ENCODE results near the gene CILP2. TPM values are rescaled to one million over a fixed set of nuclear protein-coding genes. Genes with fewer than 3 reads are reported as not detected.

The CILP2 gene
- total and polyA plus RNA-seq, 2 of the 8 experiments (the other 6 are each of a cell fraction or from before 2014, with no cell fraction given): 4.4 to 5.8 TPM

GRCh38 chr19:19505669-19506326, 32.3 kb upstream of the CILP2 start:
- no peak overlapping the region for H2BK20ac ChIP-seq (ENCODE audit: low read length)
- ChIA-PET POLR2A (ENCODE audit: partially characterized antibody) (interaction anchor here (0.6 kb wide), 1 partner anchor 42 kb away, joined by 3 read pairs; no protein-coding TSS in a partner anchor), CTCF (ENCODE audit: partially characterized antibody) (interaction anchor here (1.6 to 3.2 kb wide), 2 partner anchors 15 kb away, joined by 6 to 22 read pairs; no protein-coding TSS in a partner anchor)
- peaks cover 21 to 56% (median 37%) of the 10 kb centered on the region in 4 experiments for H3K36me3 ChIP-seq (ENCODE audit: control insufficient read depth in 2 of 4, insufficient read depth in 4 of 4, low read length in 3 of 4)
- peaks cover 0 to 4% of the 10 kb centered on the region in 2 experiments for H4K20me1 ChIP-seq (replicated peaks in 1 of 2; ENCODE audit: control insufficient read depth in 1 of 2, insufficient read depth in 2 of 2, low read length in 2 of 2)
- H2BK15ac ChIP-seq (ENCODE audit: low read length): no peak overlapping the region
- no peak for DNase-seq (ENCODE audit: low read depth in 1 of 2, low spot score in 2 of 2)
- no peak overlapping the region for H4K5ac ChIP-seq (ENCODE audit: insufficient read length, low read depth, low read length)
- no peak overlapping the region for H3K14ac ChIP-seq (ENCODE audit: insufficient read length)
- H2BK12ac ChIP-seq (ENCODE audit: low read depth, low read length): no peak overlapping the region
- H4K8ac ChIP-seq (ENCODE audit: extremely low read depth, insufficient read depth, low read length): no peak overlapping the region
- H3K27me3 ChIP-seq (replicated peaks in 1 of 4; ENCODE audit: control insufficient read depth in 3 of 4, extremely low read depth in 1 of 4, insufficient read depth in 3 of 4, low read length in 3 of 4): no peaks in the 10 kb centered on the region
- H3K23ac ChIP-seq (ENCODE audit: insufficient read length): no peak overlapping the region
- H3K79me2 ChIP-seq (ENCODE audit: control insufficient read depth in 1 of 2, insufficient read depth in 2 of 2, low read length in 2 of 2): no peaks in the 10 kb centered on the region
- H3K18ac ChIP-seq (ENCODE audit: extremely low read depth, low read length): no peak overlapping the region
- no peak overlapping the region for H3K4me2 ChIP-seq (ENCODE audit: insufficient read depth in 1 of 2, low read depth in 2 of 2, low read length in 2 of 2)
- no peaks in the 10 kb centered on the region for H3K4me1 ChIP-seq (replicated peaks in 1 of 4; ENCODE audit: control insufficient read depth in 3 of 4, insufficient read depth in 4 of 4, low read length in 3 of 4)
- H3K9ac ChIP-seq (replicated peaks in 1 of 4; ENCODE audit: extremely low read depth in 1 of 4, low read depth in 3 of 4, low read length in 3 of 4): no peak overlapping the region
- no peak for FAIRE-seq
- peaks cover 2% of the 10 kb centered on the region; the same call in 1 of the 2 replicates for H3K23me2 ChIP-seq (ENCODE audit: low read depth, low read length)
- H2BK5ac ChIP-seq (ENCODE audit: low read depth, low read length): no peak overlapping the region
- no peak overlapping the region for H3K27ac ChIP-seq (ENCODE audit: low read depth, low read length)
- H3K79me1 ChIP-seq (ENCODE audit: low read depth, low read length): peaks cover 4% of the 10 kb centered on the region
- H4K91ac ChIP-seq (replicated peaks; ENCODE audit: insufficient read length, low read length): no peak overlapping the region
- WGBS, 2 experiments (ENCODE audit: extremely low coverage in 1 of 2, insufficient coverage in 1 of 2, insufficient read length in 1 of 2, insufficient replicate concordance in 2 of 2, low coverage in 1 of 2, low lambda C conversion rate in 2 of 2, missing lambda C conversion rate in 1 of 2): 94% methylated on average over 27 of the region's 27 CpGs; no CpG with 5 or more reads in 1 of the 2 experiments
- no peak overlapping the region for H2AK5ac ChIP-seq (ENCODE audit: low read depth, low read length)
- no peak overlapping the region for H3K56ac ChIP-seq (replicated peaks; ENCODE audit: insufficient read length, low read depth, low read length)
- H3K4ac ChIP-seq (replicated peaks; ENCODE audit: insufficient read length, low read depth, low read length): no peak overlapping the region
- H3K9me3 ChIP-seq (ENCODE audit: insufficient read depth in 2 of 2, low read depth in 1 of 2, low read length in 1 of 2): no peaks in the 10 kb centered on the region
- no peak overlapping the region for H3K4me3 ChIP-seq (ENCODE audit: extremely low read depth in 1 of 4, insufficient read depth in 2 of 4, low read depth in 3 of 4, low read length in 4 of 4)
- no peak overlapping the region for H2BK120ac ChIP-seq (replicated peaks; ENCODE audit: low read depth, low read length)
- no peak overlapping the region for H2AFZ ChIP-seq (ENCODE audit: low read length)
- TF ChIP-seq NANOG (IDR thresholded peaks at IDR 0.05; ENCODE audit: insufficient read depth, low read depth, low read length, poor library complexity, severe bottlenecking) (no peak), ATF2 (IDR thresholded peaks at IDR 0.05; ENCODE audit: low read length) (no peak), SP4 (IDR thresholded peaks at IDR 0.05; ENCODE audit: low read length) (no peak), TCF12 (IDR thresholded peaks at IDR 0.05; ENCODE audit: low read depth, low read length) (no peak), SRF (IDR thresholded peaks at IDR 0.05; ENCODE audit: low read depth, low read length) (no peak), EP300 (IDR thresholded peaks at IDR 0.05; ENCODE audit: borderline replicate concordance in 1 of 2, low read depth in 2 of 2, low read length in 2 of 2) (no peak), KDM5A (IDR thresholded peaks at IDR 0.05; ENCODE audit: low read length) (no peak), HDAC6 (IDR thresholded peaks at IDR 0.05; ENCODE audit: low read depth, low read length) (no peak), NRF1 (IDR thresholded peaks at IDR 0.05; ENCODE audit: low read depth, low read length) (no peak), CHD1 (IDR thresholded peaks at IDR 0.05; ENCODE audit: low read depth, low read length) (no peak), E2F6 (IDR thresholded peaks at IDR 0.05) (no peak)

All from H1 (cell line).